ENCODE measurements around the gene TREH.

Gene TREH

GRCh38 chr11:118661425-118662301 lies 17.8 kb downstream of the TREH start:
- Mint-ChIP-seq H3K27me3 (no peaks in the 10 kb centered on the region), H3K27ac (no peak overlapping the region), H3K4me1 (ENCODE audit: low read depth) (peaks cover 7% of the 10 kb centered on the region), H3K36me3 (no peaks in the 10 kb centered on the region), H3K9me3 (ENCODE audit: low read depth) (no peaks in the 10 kb centered on the region), H3K4me3 (no peak overlapping the region)

- no peaks in the 10 kb centered on the region for H3K9me3 Mint-ChIP-seq (ENCODE audit: low read depth)
- no peak overlapping the region for H3K4me3 Mint-ChIP-seq
- no peaks in the 10 kb centered on the region for H3K36me3 Mint-ChIP-seq
- H3K27ac Mint-ChIP-seq, result no peak overlapping the region
- H3K27me3 Mint-ChIP-seq, result no peaks in the 10 kb centered on the region
- peaks cover 4% of the 10 kb centered on the region for H3K4me1 Mint-ChIP-seq (ENCODE audit: low read depth)
Observed at GRCh38 chr11:118660681-118661424, 18.6 kb downstream of the TREH start.

GRCh38 chr11:118659953-118660680 lies 19.3 kb downstream of the TREH start:
- Mint-ChIP-seq H3K27ac (no peak overlapping the region), H3K4me3 (peak overlapping the region; percentile 30), H3K4me1 (ENCODE audit: low read depth) (peaks cover 4% of the 10 kb centered on the region)

DNA sequence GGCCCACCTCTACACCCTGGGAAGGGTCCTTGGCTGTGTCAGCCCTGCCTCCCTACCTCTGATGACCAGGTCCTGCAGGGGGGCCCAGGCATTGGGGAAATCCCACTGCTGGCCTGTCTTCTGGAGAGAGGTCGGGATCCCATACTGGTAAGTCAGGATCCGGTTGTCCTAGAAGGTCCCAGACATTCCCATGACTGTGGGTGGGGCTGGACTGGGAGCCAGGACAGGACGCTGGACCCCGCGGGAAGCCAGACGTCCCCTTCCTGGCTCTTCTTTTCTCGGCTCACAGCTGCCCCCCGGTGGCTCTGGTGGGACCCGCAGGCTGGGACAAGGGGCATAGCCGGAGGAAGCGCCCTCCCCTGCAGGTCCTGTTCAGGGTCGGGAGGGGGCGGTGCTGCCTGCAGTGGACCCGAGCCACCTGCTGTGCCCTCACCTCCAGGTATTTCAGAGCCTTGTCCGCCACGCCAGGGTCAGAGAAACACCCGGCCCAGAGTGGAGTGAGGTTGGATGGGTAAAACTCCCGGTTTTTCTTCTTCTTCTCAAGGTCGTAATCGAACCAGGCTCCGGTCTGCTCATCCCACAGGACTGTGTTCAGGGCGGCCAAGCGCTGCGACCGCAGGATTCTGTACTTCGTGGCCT lies 20.0 kb downstream of the TREH start:
- Mint-ChIP-seq H3K9me3 (ENCODE audit: low read depth) (no peaks in the 10 kb centered on the region), H3K27me3 (no peaks in the 10 kb centered on the region), H3K36me3 (no peaks in the 10 kb centered on the region), H3K27ac (no peak overlapping the region), H3K4me1 (ENCODE audit: low read depth) (peaks cover 4% of the 10 kb centered on the region), H3K4me3 (peak overlapping the region; percentile 30)

More at GRCh38 chr11:118659953-118660680, 19.3 kb downstream of the TREH start:
- Mint-ChIP-seq H3K9me3 (ENCODE audit: low read depth) (no peaks in the 10 kb centered on the region), H3K27me3 (no peaks in the 10 kb centered on the region), H3K36me3 (no peaks in the 10 kb centered on the region)

DNA sequence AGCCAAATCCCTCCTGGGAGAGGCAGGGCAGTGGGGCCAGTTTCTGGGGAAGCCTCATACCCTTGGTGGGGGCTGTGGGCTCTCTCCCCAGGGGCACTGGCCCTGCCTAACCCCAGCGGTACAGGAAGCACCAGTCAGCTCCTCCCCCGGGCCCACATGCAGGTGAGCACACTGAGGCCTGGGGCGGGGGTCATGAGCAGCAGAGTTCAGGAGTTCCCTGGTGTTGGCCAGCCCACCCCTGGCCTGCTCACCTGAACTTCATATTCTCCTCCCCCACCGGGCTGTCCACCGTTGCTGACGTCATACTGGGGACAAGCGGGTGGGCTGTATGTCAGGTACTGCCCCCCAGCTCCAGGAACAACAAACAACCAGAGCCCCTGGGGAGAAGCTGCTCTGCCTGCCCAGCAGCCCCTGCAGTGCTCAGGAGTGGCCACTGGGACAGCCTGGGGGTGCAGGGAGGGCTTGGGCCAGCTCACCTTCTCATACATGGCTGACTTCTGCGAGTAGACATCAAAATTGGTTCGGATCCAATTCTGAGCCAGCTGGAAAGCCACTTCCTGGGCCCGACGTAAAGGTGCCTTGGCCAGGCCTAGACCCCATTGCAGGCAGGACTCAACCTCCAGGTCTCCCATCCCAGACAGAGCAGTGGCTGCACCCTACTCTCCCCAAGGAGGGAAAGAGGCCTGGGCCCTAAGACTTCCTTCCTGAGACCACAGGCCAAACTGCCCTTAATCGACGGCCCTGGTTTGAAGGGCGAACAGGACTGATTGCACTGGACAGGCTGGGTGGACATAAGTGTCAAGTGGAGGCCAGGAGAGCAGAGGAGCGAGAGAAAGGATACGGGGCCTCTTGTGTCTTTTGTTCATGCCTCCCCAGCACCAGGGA lies 20.8 kb downstream of the TREH start:
- Mint-ChIP-seq H3K4me1 (ENCODE audit: low read depth) (peaks cover 4% of the 10 kb centered on the region), H3K27me3 (no peaks in the 10 kb centered on the region), H3K36me3 (no peaks in the 10 kb centered on the region), H3K4me3 (no peak overlapping the region), H3K27ac (no peak overlapping the region), H3K9me3 (ENCODE audit: low read depth) (no peaks in the 10 kb centered on the region)

DNA sequence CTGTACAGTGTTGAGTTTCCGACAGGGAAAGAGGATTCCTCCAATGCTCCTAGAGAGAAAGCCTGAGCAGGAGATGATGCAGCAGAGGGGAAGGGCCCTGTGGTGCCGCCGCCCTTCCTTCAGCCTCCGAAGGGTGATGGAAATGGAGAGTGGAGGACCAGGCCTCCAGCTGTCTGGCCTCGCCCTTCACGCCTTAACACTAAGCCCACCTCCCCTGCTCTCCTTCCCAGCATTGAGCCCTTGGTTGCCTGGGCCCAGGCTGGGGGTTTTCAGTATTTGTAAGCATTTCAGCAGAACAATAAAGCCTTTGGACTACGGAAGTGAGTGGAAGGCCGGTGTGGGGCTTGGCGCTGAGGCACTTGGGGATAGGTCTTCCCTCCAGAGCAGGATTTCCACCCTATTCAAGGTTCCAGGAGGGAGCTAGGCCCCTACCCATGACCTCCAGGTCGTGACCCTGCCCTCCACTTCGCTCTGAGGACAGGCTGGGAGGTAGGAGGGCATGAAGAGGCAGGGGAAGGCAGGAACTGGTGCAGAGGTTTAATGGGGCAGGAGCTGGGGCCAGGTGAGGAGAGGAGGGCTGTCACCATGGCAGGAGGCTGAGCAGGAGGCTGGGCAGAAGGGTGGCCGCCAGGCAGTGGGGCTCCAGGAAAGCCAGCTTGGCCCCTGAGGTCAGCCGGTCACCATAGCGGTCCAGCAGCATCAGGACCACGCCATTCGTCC lies 21.6 kb downstream of the TREH start:
- no peaks in the 10 kb centered on the region for H3K36me3 Mint-ChIP-seq
- no peak overlapping the region for H3K4me3 Mint-ChIP-seq
- no peaks in the 10 kb centered on the region for H3K27me3 Mint-ChIP-seq
- H3K4me1 Mint-ChIP-seq (ENCODE audit: low read depth), result peaks cover 5% of the 10 kb centered on the region
- H3K27ac Mint-ChIP-seq, result no peak overlapping the region
- no peaks in the 10 kb centered on the region for H3K9me3 Mint-ChIP-seq (ENCODE audit: low read depth)

GRCh38 chr11:118657238-118657637 lies 22.2 kb downstream of the TREH start:
- no peak overlapping the region for H3K4me3 Mint-ChIP-seq
- H3K27me3 Mint-ChIP-seq, result no peaks in the 10 kb centered on the region
- H3K9me3 Mint-ChIP-seq (ENCODE audit: low read depth), result no peaks in the 10 kb centered on the region
- H3K36me3 Mint-ChIP-seq, result no peaks in the 10 kb centered on the region
- no peak overlapping the region for H3K27ac Mint-ChIP-seq
- H3K4me1 Mint-ChIP-seq (ENCODE audit: low read depth), result peaks cover 11% of the 10 kb centered on the region

- H3K27me3 Mint-ChIP-seq, result no peaks in the 10 kb centered on the region
- no peak overlapping the region for H3K27ac Mint-ChIP-seq
- H3K9me3 Mint-ChIP-seq (ENCODE audit: low read depth), result no peaks in the 10 kb centered on the region
- peaks cover 13% of the 10 kb centered on the region for H3K4me1 Mint-ChIP-seq (ENCODE audit: low read depth)
- no peak overlapping the region for H3K4me3 Mint-ChIP-seq
- H3K36me3 Mint-ChIP-seq, result no peaks in the 10 kb centered on the region
Observed at GRCh38 chr11:118656563-118657165, 22.8 kb downstream of the TREH start.

DNA sequence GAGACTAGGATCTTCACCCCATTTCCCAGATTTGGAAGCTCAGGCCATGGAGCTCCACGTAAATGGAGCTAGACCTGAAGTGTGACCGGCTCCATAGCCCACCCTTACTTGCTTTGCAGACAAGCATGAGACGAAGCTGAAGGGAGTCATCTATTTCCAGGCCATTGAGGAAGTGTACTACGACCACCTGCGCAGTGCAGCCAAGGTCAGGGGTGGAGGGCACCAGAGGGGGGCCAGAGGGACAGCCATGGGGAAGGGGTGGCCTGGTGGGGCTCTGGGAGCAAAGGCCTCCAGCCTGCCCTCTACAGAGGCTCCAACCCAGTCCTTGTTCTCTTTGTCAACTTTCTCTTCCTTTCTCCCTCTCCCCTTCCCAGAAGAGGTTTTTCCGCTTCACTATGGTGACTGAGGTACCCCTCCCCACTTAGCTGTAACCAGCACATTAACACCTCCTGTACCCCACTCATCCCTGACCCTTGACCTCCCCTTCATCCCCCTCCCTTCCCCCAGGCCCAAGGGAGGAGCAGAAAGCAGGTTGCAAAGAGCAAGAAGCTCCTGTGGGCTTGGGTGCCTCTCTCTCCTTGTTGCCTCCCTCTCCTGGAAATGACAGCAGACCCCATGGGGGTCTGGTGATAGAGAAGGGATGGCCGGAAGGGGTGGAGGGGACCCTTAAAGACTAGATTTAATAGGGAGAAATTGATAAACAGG lies 23.8 kb downstream of the TREH start:
- Mint-ChIP-seq H3K27me3 (no peaks in the 10 kb centered on the region), H3K4me1 (ENCODE audit: low read depth) (peaks cover 13% of the 10 kb centered on the region), H3K36me3 (peaks cover under 1% of the 10 kb centered on the region), H3K27ac (no peak overlapping the region), H3K9me3 (ENCODE audit: low read depth) (no peaks in the 10 kb centered on the region), H3K4me3 (no peak overlapping the region)

- Mint-ChIP-seq H3K27me3 (no peaks in the 10 kb centered on the region), H3K27ac (no peak overlapping the region), H3K9me3 (ENCODE audit: low read depth) (no peaks in the 10 kb centered on the region), H3K4me1 (ENCODE audit: low read depth) (peaks cover 9% of the 10 kb centered on the region), H3K4me3 (no peak overlapping the region), H3K36me3 (peaks cover 2% of the 10 kb centered on the region)
Observed at GRCh38 chr11:118653684-118654390, 25.6 kb downstream of the TREH start.

DNA sequence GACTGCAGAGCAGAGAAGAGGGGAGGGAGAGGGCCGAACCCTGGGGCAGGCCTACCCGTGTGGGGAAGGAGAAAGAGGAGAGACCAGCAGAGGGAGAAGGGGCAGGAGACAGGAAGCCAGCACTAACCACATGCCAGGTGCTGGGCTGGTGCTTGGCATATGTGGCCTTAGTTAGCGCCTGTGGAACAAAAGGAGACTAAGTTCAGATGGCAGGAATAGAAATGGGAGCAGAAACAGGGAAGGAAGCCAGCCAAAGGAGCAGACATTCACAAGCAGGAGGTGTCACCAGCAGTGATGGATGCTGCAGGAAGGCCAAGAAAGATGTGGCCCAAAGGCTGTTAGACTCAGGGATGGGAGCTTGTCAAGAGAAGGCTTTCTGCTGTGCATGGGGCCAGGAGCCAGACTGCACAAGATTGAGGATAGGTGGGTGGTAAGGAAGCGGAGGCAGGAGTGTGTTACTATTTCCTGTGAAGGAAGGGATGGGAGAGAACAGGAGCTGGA lies 26.7 kb downstream of the TREH start:
- Mint-ChIP-seq H3K27me3 (no peaks in the 10 kb centered on the region), H3K27ac (no peak overlapping the region), H3K9me3 (ENCODE audit: low read depth) (no peaks in the 10 kb centered on the region), H3K36me3 (peaks cover 2% of the 10 kb centered on the region), H3K4me3 (no peak overlapping the region), H3K4me1 (ENCODE audit: low read depth) (peaks cover 9% of the 10 kb centered on the region)

GRCh38 chr11:118651820-118652219 lies 27.6 kb downstream of the TREH start:
- Mint-ChIP-seq H3K27ac (no peak overlapping the region), H3K4me3 (no peak overlapping the region), H3K36me3 (peaks cover 2% of the 10 kb centered on the region), H3K27me3 (no peaks in the 10 kb centered on the region), H3K9me3 (ENCODE audit: low read depth) (no peaks in the 10 kb centered on the region), H3K4me1 (ENCODE audit: low read depth) (peaks cover 9% of the 10 kb centered on the region)

Measured in activated naive CD8-positive, alpha-beta T cell (primary cell).